Hippocampal formation (tissue), 2 donors: Measurements from ENCODE around the gene COMMD6.
A peak's percentile ranks its signal among the peaks of the same experiment; 100 is the strongest.

Experiments used
- DNase-seq, 2 donors: peaks; one replicate each; lab custom pipeline; 2025; lab: John Stamatoyannopoulos, UW

COMMD6 gene

GRCh38 chr13:75482070-75482819 is 55.4 kb downstream of the COMMD6 start, which contains the start of gene TBC1D4:
TBC1D4 (minus strand) TSS chr13:75482169; CDS start chr13:75481767, 402 bp downstream.
- DNase-seq: peak; percentile 69 to 80

GRCh38 chr13:75481176-75482069 is 56.2 kb downstream of the COMMD6 start:
- peak in 1 of 2 donors; percentile 49 for DNase-seq

GRCh38 chr13:75480671-75481175 is 56.9 kb downstream of the COMMD6 start:
- DNase-seq: no peak

GRCh38 chr13:75479102-75479740 is 58.4 kb downstream of the COMMD6 start:
- DNase-seq: no peak

GRCh38 chr13:75478659-75479058 is 59.0 kb downstream of the COMMD6 start:
- no peak for DNase-seq
